ENCODE data around the gene FNIP2.
"Not testable (repeated sequence)": the region's sequence is repeated elsewhere in the genome, so short reads cannot be mapped to it uniquely, and the experiment has no call there.

The FNIP2 gene

DNA sequence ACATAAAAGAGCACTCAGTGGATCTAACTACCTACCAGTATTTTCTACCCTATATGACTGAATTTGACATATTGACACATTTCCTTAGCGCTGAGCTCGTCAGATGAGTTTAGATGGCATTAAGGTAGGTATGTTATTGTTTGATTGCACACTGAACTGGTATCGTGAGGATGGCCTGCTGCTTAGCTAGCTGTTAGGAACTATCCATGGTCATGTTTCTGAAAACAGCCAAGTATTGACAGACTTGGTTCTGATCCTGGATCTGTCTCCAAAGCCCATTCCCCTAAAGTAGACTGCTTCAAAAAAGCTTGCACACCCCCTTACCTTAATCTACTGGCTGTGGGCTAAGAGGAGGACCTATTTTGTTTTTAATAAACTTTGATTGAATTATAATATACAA is 32.9 kb downstream of the FNIP2 start:
- TF ChIP-seq, protein P1, sequence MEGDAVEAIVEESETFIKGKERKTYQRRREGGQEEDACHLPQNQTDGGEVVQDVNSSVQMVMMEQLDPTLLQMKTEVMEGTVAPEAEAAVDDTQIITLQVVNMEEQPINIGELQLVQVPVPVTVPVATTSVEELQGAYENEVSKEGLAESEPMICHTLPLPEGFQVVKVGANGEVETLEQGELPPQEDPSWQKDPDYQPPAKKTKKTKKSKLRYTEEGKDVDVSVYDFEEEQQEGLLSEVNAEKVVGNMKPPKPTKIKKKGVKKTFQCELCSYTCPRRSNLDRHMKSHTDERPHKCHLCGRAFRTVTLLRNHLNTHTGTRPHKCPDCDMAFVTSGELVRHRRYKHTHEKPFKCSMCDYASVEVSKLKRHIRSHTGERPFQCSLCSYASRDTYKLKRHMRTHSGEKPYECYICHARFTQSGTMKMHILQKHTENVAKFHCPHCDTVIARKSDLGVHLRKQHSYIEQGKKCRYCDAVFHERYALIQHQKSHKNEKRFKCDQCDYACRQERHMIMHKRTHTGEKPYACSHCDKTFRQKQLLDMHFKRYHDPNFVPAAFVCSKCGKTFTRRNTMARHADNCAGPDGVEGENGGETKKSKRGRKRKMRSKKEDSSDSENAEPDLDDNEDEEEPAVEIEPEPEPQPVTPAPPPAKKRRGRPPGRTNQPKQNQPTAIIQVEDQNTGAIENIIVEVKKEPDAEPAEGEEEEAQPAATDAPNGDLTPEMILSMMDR (IDR thresholded peaks at IDR 0.05): no peak
- Histone ChIP-seq H3K9me3 (no peaks in the 10 kb centered on the region), H3K27ac (no peak overlapping the region), H3K27me3 (no peaks in the 10 kb centered on the region), H3K36me3 (no peaks in the 10 kb centered on the region), H3K4me1 (ENCODE audit: control insufficient read depth in 1 of 2, insufficient read depth in 1 of 2, low read depth in 1 of 2, low read length in 1 of 2) (peaks cover 11 to 12% of the 10 kb centered on the region in 2 experiments), H3K4me3 (ENCODE audit: low read depth in 1 of 2, low read length in 1 of 2) (no peak overlapping the region)

DNA sequence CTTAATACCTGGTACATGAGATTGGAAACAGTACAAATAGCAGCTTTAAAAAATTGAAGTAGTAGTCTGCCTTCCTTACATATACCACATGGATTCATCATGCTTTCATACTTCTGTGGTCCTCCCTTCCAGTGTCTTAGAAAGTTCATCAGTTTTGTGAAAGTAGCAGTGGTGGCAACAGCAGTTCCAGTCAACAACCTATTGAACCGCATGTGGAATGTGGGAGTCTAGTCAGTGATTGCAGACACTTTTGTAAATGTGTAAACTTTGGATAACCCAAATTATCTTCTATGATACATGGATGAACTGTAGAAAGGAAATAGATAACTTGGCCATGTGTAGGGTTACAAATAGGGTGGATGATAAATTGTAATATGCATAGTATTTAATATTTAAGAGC is 34.1 kb downstream of the FNIP2 start:
- Histone ChIP-seq H3K9me3 (no peaks in the 10 kb centered on the region), H3K27ac (no peak overlapping the region), H3K4me3 (ENCODE audit: low read depth in 1 of 2, low read length in 1 of 2) (no peak overlapping the region), H3K27me3 (no peaks in the 10 kb centered on the region), H3K4me1 (ENCODE audit: control insufficient read depth in 1 of 2, insufficient read depth in 1 of 2, low read depth in 1 of 2, low read length in 1 of 2) (peaks cover 11 to 12% of the 10 kb centered on the region in 2 experiments), H3K36me3 (no peaks in the 10 kb centered on the region)
- TF ChIP-seq, protein P1 (IDR thresholded peaks at IDR 0.05): no peak

DNA sequence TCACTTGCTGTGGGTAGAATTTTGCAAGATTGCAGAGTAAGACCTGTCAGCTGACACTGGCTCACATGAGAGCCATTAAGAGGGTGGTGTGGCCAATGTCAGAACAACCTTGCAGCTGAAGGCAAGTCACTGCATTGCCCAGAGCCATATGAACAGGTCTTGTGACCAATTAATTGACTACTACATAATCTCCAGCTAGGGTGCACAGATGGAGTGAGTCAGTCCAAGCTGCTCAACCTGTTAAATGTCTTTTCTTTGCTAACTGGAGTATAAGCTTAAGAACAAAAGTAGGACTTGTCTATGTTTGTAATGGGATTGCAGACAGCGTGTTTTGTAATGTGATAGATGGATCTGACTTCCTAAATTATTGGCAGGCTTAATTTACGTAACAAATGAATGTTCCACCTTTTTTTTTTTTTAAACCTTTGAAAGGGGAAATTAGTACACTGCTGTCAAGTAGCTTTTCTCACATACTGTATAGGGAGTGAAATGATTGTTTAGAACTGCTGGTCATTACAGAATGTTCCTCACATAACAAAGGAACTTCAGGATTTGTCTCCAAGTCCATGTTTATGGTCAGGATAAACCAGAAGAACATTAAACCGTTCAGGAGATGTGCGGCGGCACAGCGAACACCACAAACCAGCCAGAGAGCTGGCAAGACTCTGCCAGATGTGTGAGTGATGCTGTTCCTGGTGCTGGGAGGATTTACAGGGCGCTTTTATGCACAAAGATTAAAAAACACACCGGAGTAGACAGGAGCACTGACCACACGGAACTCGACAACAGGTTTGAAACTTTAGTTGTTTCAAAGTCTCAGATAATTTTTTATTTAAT is 37.0 kb downstream of the FNIP2 start:
- Histone ChIP-seq H3K27me3 (no peaks in the 10 kb centered on the region), H3K4me1 (ENCODE audit: control insufficient read depth in 1 of 2, insufficient read depth in 1 of 2, low read depth in 1 of 2, low read length in 1 of 2) (peaks cover 23 to 24% of the 10 kb centered on the region in 2 experiments), H3K36me3 (no peaks in the 10 kb centered on the region), H3K27ac (no peak overlapping the region), H3K9me3 (no peaks in the 10 kb centered on the region), H3K4me3 (ENCODE audit: low read depth in 1 of 2, low read length in 1 of 2) (no peak overlapping the region)
- TF ChIP-seq, protein P1 (IDR thresholded peaks at IDR 0.05): no peak

DNA sequence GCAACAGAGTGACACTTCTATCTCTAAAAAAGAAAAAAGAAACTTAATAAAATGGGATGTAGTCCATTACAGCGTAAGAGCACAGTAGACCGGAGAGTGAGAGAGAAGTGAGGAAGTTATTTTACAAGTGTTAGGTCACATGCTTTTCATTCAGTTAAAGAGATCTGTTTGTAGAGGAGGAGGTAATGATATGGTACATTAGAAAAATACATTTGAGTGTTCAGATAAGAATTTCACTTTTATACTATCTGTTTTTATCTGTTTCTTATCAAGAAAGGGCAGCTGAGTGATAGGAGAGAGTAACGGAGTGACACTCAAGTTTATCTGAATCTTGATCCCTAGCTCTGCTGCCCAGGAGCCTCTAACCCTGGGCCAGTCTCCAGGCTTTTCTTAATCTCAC is 38.9 kb downstream of the FNIP2 start:
- Histone ChIP-seq H3K4me1 (ENCODE audit: control insufficient read depth in 1 of 2, insufficient read depth in 1 of 2, low read depth in 1 of 2, low read length in 1 of 2) (peaks cover 38% of the 10 kb centered on the region in 2 experiments), H3K27me3 (no peaks in the 10 kb centered on the region), H3K27ac (no peak overlapping the region), H3K36me3 (no peaks in the 10 kb centered on the region), H3K4me3 (ENCODE audit: low read depth in 1 of 2, low read length in 1 of 2) (no peak overlapping the region), H3K9me3 (no peaks in the 10 kb centered on the region)
- TF ChIP-seq, protein P1 (IDR thresholded peaks at IDR 0.05): no peak

DNA sequence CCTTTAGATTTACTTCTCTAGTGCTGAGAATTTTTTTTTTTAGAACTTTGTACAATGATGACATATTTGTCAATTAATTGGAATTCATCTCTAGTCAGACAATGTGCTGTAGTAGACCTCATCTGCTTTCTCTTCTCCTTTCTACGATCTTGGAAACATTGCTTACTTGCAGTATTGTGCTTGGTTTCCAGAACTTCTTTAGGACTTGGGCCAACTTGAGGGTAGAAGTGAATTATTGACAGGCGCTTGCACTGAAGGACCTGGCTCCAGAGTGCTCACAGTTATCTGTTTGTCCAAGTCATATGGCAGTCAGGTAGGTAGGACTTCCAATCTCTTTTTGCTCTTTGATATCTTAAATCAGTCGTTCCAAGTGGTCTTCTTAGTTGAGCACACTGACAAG is 39.6 kb downstream of the FNIP2 start:
- Histone ChIP-seq H3K27me3 (no peaks in the 10 kb centered on the region), H3K4me1 (ENCODE audit: control insufficient read depth in 1 of 2, insufficient read depth in 1 of 2, low read depth in 1 of 2, low read length in 1 of 2) (peaks cover 38% of the 10 kb centered on the region in 2 experiments), H3K27ac (no peak overlapping the region), H3K4me3 (ENCODE audit: low read depth in 1 of 2, low read length in 1 of 2) (no peak overlapping the region), H3K36me3 (no peaks in the 10 kb centered on the region), H3K9me3 (no peaks in the 10 kb centered on the region)
- TF ChIP-seq, protein P1 (IDR thresholded peaks at IDR 0.05): no peak

DNA sequence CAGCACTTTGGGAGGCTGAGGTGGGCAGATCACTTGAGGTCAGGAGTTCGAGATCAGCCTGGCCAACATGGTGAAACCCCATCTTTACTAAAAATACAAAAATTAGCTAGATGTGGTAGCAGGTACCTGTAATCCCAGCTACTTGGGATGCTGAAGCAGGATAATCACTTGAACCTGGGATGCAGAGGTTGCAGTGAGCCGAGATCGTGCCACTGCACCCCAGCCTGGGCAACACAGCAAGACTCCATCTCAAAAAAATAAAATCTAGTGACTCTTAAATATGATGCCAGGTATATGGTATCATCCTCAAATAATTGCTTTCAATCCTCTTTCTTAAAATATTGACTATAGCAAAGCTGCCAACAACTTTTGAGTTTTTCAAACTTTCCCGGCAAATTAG is 40.4 kb downstream of the FNIP2 start:
- peaks cover 38% of the 10 kb centered on the region in 2 experiments for H3K4me1 ChIP-seq (ENCODE audit: control insufficient read depth in 1 of 2, insufficient read depth in 1 of 2, low read depth in 1 of 2, low read length in 1 of 2)
- not testable (repeated sequence) for H3K4me3 ChIP-seq (ENCODE audit: low read depth in 1 of 2, low read length in 1 of 2)

More for the DNA sequence above, 40.4 kb downstream of the FNIP2 start:
- not testable (repeated sequence) for H3K27me3 ChIP-seq, H3K36me3 ChIP-seq, H3K27ac ChIP-seq, H3K9me3 ChIP-seq

All from neutrophil (primary cell).